Measurements from ENCODE around the gene CLIP3.

- TF ChIP-seq, protein P1, sequence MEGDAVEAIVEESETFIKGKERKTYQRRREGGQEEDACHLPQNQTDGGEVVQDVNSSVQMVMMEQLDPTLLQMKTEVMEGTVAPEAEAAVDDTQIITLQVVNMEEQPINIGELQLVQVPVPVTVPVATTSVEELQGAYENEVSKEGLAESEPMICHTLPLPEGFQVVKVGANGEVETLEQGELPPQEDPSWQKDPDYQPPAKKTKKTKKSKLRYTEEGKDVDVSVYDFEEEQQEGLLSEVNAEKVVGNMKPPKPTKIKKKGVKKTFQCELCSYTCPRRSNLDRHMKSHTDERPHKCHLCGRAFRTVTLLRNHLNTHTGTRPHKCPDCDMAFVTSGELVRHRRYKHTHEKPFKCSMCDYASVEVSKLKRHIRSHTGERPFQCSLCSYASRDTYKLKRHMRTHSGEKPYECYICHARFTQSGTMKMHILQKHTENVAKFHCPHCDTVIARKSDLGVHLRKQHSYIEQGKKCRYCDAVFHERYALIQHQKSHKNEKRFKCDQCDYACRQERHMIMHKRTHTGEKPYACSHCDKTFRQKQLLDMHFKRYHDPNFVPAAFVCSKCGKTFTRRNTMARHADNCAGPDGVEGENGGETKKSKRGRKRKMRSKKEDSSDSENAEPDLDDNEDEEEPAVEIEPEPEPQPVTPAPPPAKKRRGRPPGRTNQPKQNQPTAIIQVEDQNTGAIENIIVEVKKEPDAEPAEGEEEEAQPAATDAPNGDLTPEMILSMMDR (IDR thresholded peaks at IDR 0.05; ENCODE audit: low read depth, low read length, missing input control), result no peak
- TF ChIP-seq GABPA (IDR thresholded peaks at IDR 0.05 in 1 of 2, conservative IDR thresholded peaks at IDR 0.05 in 1 of 2) (no peak), SP1 (IDR thresholded peaks at IDR 0.05) (no peak), YY1 (IDR thresholded peaks at IDR 0.05) (no peak)
- TF ChIP-seq, protein P2, sequence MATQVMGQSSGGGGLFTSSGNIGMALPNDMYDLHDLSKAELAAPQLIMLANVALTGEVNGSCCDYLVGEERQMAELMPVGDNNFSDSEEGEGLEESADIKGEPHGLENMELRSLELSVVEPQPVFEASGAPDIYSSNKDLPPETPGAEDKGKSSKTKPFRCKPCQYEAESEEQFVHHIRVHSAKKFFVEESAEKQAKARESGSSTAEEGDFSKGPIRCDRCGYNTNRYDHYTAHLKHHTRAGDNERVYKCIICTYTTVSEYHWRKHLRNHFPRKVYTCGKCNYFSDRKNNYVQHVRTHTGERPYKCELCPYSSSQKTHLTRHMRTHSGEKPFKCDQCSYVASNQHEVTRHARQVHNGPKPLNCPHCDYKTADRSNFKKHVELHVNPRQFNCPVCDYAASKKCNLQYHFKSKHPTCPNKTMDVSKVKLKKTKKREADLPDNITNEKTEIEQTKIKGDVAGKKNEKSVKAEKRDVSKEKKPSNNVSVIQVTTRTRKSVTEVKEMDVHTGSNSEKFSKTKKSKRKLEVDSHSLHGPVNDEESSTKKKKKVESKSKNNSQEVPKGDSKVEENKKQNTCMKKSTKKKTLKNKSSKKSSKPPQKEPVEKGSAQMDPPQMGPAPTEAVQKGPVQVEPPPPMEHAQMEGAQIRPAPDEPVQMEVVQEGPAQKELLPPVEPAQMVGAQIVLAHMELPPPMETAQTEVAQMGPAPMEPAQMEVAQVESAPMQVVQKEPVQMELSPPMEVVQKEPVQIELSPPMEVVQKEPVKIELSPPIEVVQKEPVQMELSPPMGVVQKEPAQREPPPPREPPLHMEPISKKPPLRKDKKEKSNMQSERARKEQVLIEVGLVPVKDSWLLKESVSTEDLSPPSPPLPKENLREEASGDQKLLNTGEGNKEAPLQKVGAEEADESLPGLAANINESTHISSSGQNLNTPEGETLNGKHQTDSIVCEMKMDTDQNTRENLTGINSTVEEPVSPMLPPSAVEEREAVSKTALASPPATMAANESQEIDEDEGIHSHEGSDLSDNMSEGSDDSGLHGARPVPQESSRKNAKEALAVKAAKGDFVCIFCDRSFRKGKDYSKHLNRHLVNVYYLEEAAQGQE (IDR thresholded peaks at IDR 0.05), result no peak
Observed at GRCh38 chr19:35978271-35978670, 54.4 kb downstream of the CLIP3 start.

Measured in liver (tissue), 3 donors.